Activated CD4-positive, alpha-beta memory T cell treated with anti-CD3 and anti-CD28 coated beads, Interleukin-2, amount 10 ng/mL, durations not matched to agents 7 days and 5 days (primary cell): ENCODE measurements around the gene OGG1. TPM values are rescaled to one million over a fixed set of nuclear protein-coding genes. Genes with fewer than 3 reads are reported as not detected.

Source experiments
- CTCF ChIA-PET: fragments of 350-600 bp; sonication (Branson Sonifier 250); formaldehyde crosslinking; loops from one replicate; lab custom pipeline; 2021; ENCODE audit warnings: antibody characterized with exemption, inconsistent platforms; lab: Charles Lee
- POLR2A ChIA-PET: fragments of 350-600 bp; sonication (Branson Sonifier 250); formaldehyde crosslinking; loops from one replicate; lab custom pipeline; 2021; ENCODE audit warnings: antibody characterized with exemption; lab: Charles Lee
- DNase-seq: peaks from one replicate; pipeline ENCODE4 v3.0.0-alpha.2; 2020
- H3K27ac Mint-ChIP-seq: one replicate; pipeline ENCODE4 v1.8.0; 2021; ENCODE audit warnings: mild to moderate bottlenecking, mixed read lengths
- H3K27me3 Mint-ChIP-seq: one replicate; pipeline ENCODE4 v1.8.0; 2021; ENCODE audit warnings: mixed read lengths
- H3K36me3 Mint-ChIP-seq: one replicate; pipeline ENCODE4 v1.8.0; 2021; ENCODE audit warnings: low read depth, mixed read lengths
- H3K4me1 Mint-ChIP-seq: one replicate; pipeline ENCODE4 v1.8.0; 2021; ENCODE audit warnings: mixed read lengths
- H3K4me3 Mint-ChIP-seq: one replicate; pipeline ENCODE4 v1.8.0; 2021; ENCODE audit warnings: mild to moderate bottlenecking, mixed read lengths
- H3K9me3 Mint-ChIP-seq: one replicate; pipeline ENCODE4 v1.8.0; 2021; ENCODE audit warnings: mixed read lengths
- total RNA-seq, 2 experiments: library from RNA; stranded (reverse); gene quantifications; one replicate each; pipeline ENCODE4 v1.2.3, GENCODE V29; 2021

The OGG1 gene
- total RNA-seq, 2 experiments from 2014 or later = 29.5 to 34.3 TPM

DNA sequence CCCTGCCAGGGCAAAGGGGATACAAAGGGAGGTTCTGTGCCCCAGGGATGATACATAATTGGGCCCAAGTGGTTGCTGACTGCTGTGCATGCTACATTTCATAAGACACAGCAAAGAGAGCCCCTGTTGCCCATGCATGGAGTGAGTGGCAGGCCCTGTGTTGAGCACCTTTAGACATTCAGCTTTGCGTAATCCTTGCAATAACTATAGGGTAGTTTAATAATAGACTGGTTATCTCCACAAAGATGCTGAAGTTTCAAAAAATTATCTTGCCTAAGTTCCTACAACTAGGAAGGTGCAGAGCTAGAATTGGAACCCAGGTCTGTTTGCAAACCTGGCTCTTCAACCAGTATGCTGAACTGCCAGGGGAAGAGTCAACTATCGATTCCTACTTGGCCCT is 1.7 kb upstream of the OGG1 start:
- H3K27me3 Mint-ChIP-seq = no peaks in the 10 kb centered on the region
- peaks cover 72% of the 10 kb centered on the region for H3K36me3 Mint-ChIP-seq
- peaks cover 46% of the 10 kb centered on the region for H3K4me1 Mint-ChIP-seq
- H3K4me3 Mint-ChIP-seq = no peak overlapping the region
- ChIA-PET POLR2A (interaction anchor here (5.8 to 11.9 kb wide), 2 partner anchors 15 to 44 kb away, joined by 59 to 158 read pairs; partner anchors contain the start of genes ARPC4, BRPF1 and TADA3), CTCF (no interaction called here)
- no peak for DNase-seq
- no peaks in the 10 kb centered on the region for H3K9me3 Mint-ChIP-seq
- H3K27ac Mint-ChIP-seq = no peak overlapping the region

DNA sequence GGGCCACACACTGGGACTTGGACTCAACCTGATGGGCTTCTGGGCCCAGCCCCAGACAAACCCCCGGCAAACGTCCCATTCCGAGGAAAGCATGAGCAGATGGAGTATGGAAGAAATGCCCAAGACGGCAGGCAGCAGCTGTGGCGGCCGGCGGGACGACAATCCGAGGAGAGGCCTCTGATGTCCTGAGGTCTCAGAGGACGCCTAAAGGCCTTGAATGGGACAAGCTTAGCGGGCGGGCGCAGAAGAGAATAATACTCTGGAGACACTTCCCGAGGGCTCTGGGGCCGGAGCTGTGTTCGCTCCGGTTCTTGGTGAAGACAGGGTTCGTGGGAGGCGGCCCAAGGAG is 482 bp upstream of the OGG1 start:
- Mint-ChIP-seq H3K9me3 (no peaks in the 10 kb centered on the region), H3K27ac (peak overlapping the region; percentile 91), H3K36me3 (peaks cover 67% of the 10 kb centered on the region), H3K27me3 (no peaks in the 10 kb centered on the region), H3K4me3 (peak overlapping the region; percentile 93), H3K4me1 (peaks cover 52% of the 10 kb centered on the region)
- ChIA-PET CTCF (interaction anchor here (0.7 to 2.7 kb wide), 7 partner anchors 14 to 396 kb away, joined by 3 to 11 read pairs (median 4); partner anchors contain the start of genes ARPC4 and TADA3), POLR2A (interaction anchor here (0.9 to 11.9 kb wide), 10 partner anchors 10 to 353 kb away, joined by 3 to 158 read pairs (median 12); partner anchors contain the start of genes ARPC4, BRPF1, CAMK1 and FANCD2)
- DNase-seq = no peak

GRCh38 chr3:9750556-9751411 is 1.0 kb downstream of the OGG1 start:
- peaks cover 61% of the 10 kb centered on the region for H3K4me1 Mint-ChIP-seq
- peaks cover 62% of the 10 kb centered on the region for H3K36me3 Mint-ChIP-seq
- ChIA-PET POLR2A (interaction anchor here (0.8 to 11.9 kb wide), 17 partner anchors 9 to 351 kb away, joined by 3 to 158 read pairs (median 7); partner anchors contain the start of genes ARPC4, BRPF1, CAMK1 and FANCD2), CTCF (interaction anchor here (0.8 to 2.7 kb wide), 5 partner anchors 14 to 511 kb away, joined by 3 to 11 read pairs (median 3); no protein-coding TSS in a partner anchor)
- no peaks in the 10 kb centered on the region for H3K27me3 Mint-ChIP-seq
- peak overlapping the region; percentile 93 for H3K4me3 Mint-ChIP-seq
- H3K27ac Mint-ChIP-seq = peak overlapping the region; percentile 91
- DNase-seq = no peak
- no peaks in the 10 kb centered on the region for H3K9me3 Mint-ChIP-seq

DNA sequence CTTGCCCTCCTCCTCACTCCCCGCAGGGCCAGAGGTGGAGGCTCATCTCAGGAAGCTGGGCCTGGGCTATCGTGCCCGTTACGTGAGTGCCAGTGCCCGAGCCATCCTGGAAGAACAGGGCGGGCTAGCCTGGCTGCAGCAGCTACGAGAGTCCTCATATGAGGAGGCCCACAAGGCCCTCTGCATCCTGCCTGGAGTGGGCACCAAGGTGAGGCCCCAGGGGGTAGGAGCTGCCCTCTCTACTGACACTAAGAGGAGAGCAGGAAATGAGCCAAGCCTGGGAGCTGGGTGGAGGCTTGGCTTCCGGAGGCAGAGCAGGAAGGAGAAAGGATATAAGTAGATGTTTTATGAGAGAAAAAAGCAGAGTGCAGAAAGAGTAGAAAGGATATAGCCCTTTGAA is 4.9 kb downstream of the OGG1 start:
- no peaks in the 10 kb centered on the region for H3K9me3 Mint-ChIP-seq
- H3K4me3 Mint-ChIP-seq = peak overlapping the region; percentile 9
- DNase-seq = peak; percentile 32
- POLR2A ChIA-PET = interaction anchor here (0.8 to 2.2 kb wide), 10 partner anchors 9 to 509 kb away, joined by 3 to 10 read pairs (median 3); partner anchors contain the start of genes ARPC4, BRPF1, CAMK1 and TADA3
- peaks cover 37% of the 10 kb centered on the region for H3K4me1 Mint-ChIP-seq
- CTCF ChIA-PET = interaction anchor here (1.3 kb wide), 1 partner anchor 27 kb away, joined by 3 read pairs; no protein-coding TSS in a partner anchor
- peak overlapping the region; percentile 54 for H3K27ac Mint-ChIP-seq
- H3K36me3 Mint-ChIP-seq = peaks cover 49% of the 10 kb centered on the region
- H3K27me3 Mint-ChIP-seq = no peaks in the 10 kb centered on the region

DNA sequence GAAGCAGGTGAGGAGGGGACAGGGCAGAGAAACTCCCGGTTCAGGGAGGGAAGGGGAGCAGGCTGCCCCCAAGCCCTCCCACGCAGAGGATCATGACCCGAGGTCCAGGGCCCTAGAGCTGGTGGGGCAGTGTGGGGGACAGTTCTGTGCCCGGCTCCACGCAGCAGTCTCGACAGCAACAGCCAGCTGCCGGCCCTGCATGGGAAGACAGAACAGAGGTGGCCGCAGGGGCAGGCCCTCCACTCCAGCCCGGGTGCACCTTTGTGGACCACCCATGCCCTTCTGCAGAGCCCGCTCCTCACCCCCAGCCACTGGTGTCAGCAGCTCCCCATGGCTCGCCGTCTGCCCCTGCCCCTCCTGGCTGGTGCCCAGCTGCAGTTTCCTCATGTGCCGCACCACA is 7.7 kb downstream of the OGG1 start:
- DNase-seq = no peak
- Mint-ChIP-seq H3K4me3 (no peak overlapping the region), H3K27ac (no peak overlapping the region), H3K4me1 (peaks cover 17% of the 10 kb centered on the region), H3K36me3 (peaks cover 50% of the 10 kb centered on the region), H3K27me3 (no peaks in the 10 kb centered on the region), H3K9me3 (no peaks in the 10 kb centered on the region)
- ChIA-PET CTCF (no interaction called here), POLR2A (no interaction called here)

DNA sequence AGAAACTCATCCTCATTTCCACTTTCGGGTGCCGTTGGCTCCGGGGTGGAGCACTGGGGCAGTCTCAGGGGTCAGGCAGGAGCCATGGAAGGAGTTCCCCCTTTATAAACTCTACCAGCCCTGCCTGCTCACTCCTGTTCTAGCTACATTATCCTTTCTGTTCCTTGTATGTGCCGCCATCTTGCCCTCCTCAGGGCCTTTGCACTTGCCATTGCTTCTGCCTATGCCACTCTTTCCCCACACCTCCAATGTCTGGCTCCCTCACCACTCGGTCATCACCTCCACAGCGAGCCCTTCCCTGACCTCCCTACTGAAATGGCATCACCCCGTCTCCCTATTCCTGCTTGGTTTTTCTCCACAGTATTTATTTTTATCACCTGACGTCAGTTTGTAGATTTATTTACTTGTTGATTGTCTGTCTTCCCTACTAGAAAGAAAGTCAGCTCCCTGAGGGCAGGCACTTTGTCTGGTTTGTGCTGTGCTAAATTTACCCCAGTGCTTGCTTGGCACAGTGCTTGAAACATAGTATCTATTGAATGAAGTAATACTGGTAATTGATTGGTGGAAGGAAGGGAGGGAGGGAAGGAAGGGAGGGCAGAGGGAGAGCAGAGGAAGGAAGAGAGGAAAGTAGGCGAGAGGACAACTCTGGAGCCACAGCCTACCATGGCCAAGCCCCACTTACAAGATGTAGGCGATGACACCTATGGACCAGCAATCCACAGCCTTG is 11.2 kb downstream of the OGG1 start:
- no peak overlapping the region for H3K27ac Mint-ChIP-seq
- DNase-seq = no peak
- H3K9me3 Mint-ChIP-seq = no peaks in the 10 kb centered on the region
- CTCF ChIA-PET = interaction anchor here (1.1 kb wide), 1 partner anchor 171 kb away, joined by 3 read pairs; no protein-coding TSS in a partner anchor
- POLR2A ChIA-PET = interaction anchor here (3.0 kb wide), 1 partner anchor 11 kb away, joined by 12 read pairs; the partner anchor contains the start of gene OGG1
- H3K36me3 Mint-ChIP-seq = peaks cover 43% of the 10 kb centered on the region
- H3K4me3 Mint-ChIP-seq = no peak overlapping the region
- no peaks in the 10 kb centered on the region for H3K27me3 Mint-ChIP-seq
- H3K4me1 Mint-ChIP-seq = peaks cover 3% of the 10 kb centered on the region

GRCh38 chr3:9761919-9762318 is 12.2 kb downstream of the OGG1 start:
- H3K36me3 Mint-ChIP-seq = peaks cover 34% of the 10 kb centered on the region

DNA sequence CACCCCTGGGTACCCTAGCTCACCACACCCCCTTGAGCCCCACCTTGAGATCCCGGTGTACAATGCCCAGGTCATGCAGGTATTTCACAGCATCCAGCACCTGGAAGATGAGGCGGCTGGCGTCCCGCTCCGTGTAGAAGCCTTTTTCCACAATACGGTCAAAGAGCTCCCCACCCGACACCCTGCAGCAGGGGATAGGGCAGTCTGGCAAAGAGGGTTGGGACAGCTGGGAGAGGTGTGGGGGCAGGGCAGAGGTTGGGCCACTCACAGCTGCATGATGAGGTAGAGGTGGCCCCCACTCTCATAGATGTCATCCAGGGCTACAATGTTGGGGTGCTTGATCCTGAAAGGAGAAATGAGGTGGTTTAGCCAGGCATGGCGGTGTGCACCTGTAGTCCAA is 13.1 kb downstream of the OGG1 start:
- Mint-ChIP-seq H3K4me3 (no peak overlapping the region), H3K4me1 (peaks cover 14% of the 10 kb centered on the region), H3K9me3 (no peaks in the 10 kb centered on the region), H3K27me3 (no peaks in the 10 kb centered on the region), H3K27ac (no peak overlapping the region), H3K36me3 (peaks cover 31% of the 10 kb centered on the region)
- CTCF ChIA-PET = interaction anchor here (0.6 to 1.3 kb wide), 4 partner anchors 10 to 65 kb away, joined by 3 to 4 read pairs (median 3); partner anchors contain the start of gene OGG1
- POLR2A ChIA-PET = interaction anchor here (1.2 to 2.8 kb wide), 3 partner anchors 8 to 13 kb away, joined by 3 to 13 read pairs (median 5); partner anchors contain the start of gene OGG1
- DNase-seq = no peak

More at GRCh38 chr3:9761919-9762318, 12.2 kb downstream of the OGG1 start:
- H3K4me3 Mint-ChIP-seq = no peak overlapping the region
- no peaks in the 10 kb centered on the region for H3K27me3 Mint-ChIP-seq
- no peak overlapping the region for H3K27ac Mint-ChIP-seq
- H3K9me3 Mint-ChIP-seq = no peaks in the 10 kb centered on the region
- CTCF ChIA-PET = no interaction called here
- POLR2A ChIA-PET = interaction anchor here (1.3 to 2.8 kb wide), 2 partner anchors 9 to 12 kb away, joined by 5 to 13 read pairs; partner anchors contain the start of gene OGG1
- no peak for DNase-seq
- H3K4me1 Mint-ChIP-seq = peaks cover 5% of the 10 kb centered on the region

DNA sequence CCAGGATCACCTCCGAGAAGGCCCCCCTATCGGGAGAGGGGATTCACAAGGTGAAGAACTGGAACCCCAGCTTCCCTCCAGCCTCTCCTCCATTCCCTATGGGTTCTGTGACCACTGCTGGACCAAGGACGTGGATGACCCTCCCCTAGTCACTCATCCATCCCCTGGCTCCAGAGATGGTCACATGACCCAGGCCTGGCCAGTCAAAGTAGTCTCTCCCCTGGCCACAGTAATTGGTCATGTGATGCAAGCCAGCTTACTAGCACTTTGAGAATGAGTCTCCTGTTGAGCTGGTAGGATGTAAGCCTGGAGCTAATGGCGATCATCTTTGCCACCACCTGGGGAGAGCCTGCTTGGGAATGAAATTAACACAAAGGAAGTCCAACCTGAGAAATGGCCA is 16.1 kb downstream of the OGG1 start:
- POLR2A ChIA-PET = interaction anchor here (1.8 to 2.2 kb wide), 2 partner anchors 15 to 27 kb away, joined by 6 to 7 read pairs; partner anchors contain the start of gene ARPC4
- H3K27me3 Mint-ChIP-seq = no peaks in the 10 kb centered on the region
- no peaks in the 10 kb centered on the region for H3K9me3 Mint-ChIP-seq
- CTCF ChIA-PET = no interaction called here
- no peak overlapping the region for H3K27ac Mint-ChIP-seq
- H3K4me3 Mint-ChIP-seq = no peak overlapping the region
- peaks cover 9% of the 10 kb centered on the region for H3K36me3 Mint-ChIP-seq
- DNase-seq = no peak
- peaks cover 40% of the 10 kb centered on the region for H3K4me1 Mint-ChIP-seq

GRCh38 chr3:9767418-9767817 is 17.7 kb downstream of the OGG1 start:
- no peaks in the 10 kb centered on the region for H3K27me3 Mint-ChIP-seq
- ChIA-PET POLR2A (interaction anchor here (1.2 to 5.2 kb wide), 4 partner anchors 9 to 25 kb away, joined by 3 to 25 read pairs (median 18); partner anchors contain the start of genes ARPC4 and TADA3), CTCF (no interaction called here)
- no peak overlapping the region for H3K27ac Mint-ChIP-seq
- H3K4me3 Mint-ChIP-seq = no peak overlapping the region
- DNase-seq = no peak
- H3K4me1 Mint-ChIP-seq = peaks cover 40% of the 10 kb centered on the region
- no peaks in the 10 kb centered on the region for H3K9me3 Mint-ChIP-seq
- H3K36me3 Mint-ChIP-seq = peaks cover 6% of the 10 kb centered on the region

- peaks cover 6% of the 10 kb centered on the region for H3K36me3 Mint-ChIP-seq
- H3K9me3 Mint-ChIP-seq = no peaks in the 10 kb centered on the region
- POLR2A ChIA-PET = interaction anchor here (1.0 to 5.2 kb wide), 8 partner anchors 13 to 46 kb away, joined by 3 to 25 read pairs (median 14); partner anchors contain the start of genes ARPC4, BRPF1, OGG1 and TADA3
- DNase-seq = no peak
- no peak overlapping the region for H3K4me3 Mint-ChIP-seq
- peaks cover 40% of the 10 kb centered on the region for H3K4me1 Mint-ChIP-seq
- CTCF ChIA-PET = interaction anchor here (0.7 to 3.3 kb wide), 2 partner anchors 15 to 41 kb away, joined by 3 to 10 read pairs; no protein-coding TSS in a partner anchor
- H3K27ac Mint-ChIP-seq = no peak overlapping the region
- H3K27me3 Mint-ChIP-seq = no peaks in the 10 kb centered on the region
Observed at GRCh38 chr3:9768141-9768775, 18.5 kb downstream of the OGG1 start.
